Right lobe of liver (tissue), 4 donors: Measurements from ENCODE around the gene ANKRD27.
"Not testable (repeated sequence)": the region's sequence is repeated elsewhere in the genome, so short reads cannot be mapped to it uniquely, and the experiment has no call there.

Source experiments
- CTCF ChIP-seq, 4 donors: fragments of 200-600 bp in 3 of 4; fragments of 450-650 bp in 1 of 4; IDR thresholded peaks; one replicate each; pipeline versions ENCODE4 v1.5.1 to v1.8.0; 2016 to 2022; ENCODE audit warnings: antibody characterized with exemption in 4 of 4, mild to moderate bottlenecking in 2 of 4
- POLR2A ChIP-seq: fragments of 450-650 bp; IDR thresholded peaks from one replicate; pipeline ENCODE4 v1.6.1; 2017; ENCODE audit warnings: antibody characterized with exemption, mild to moderate bottlenecking
- donor health status: DM: no; HTN: no; CAD: no.
- donor health status: DM: no; HTN: no; CAD: no.
- donor health status: DM: no; HTN: yes; CAD: no.

GRCh38 chr19:32656379-32656778, 18.6 kb downstream of the ANKRD27 start:
- TF ChIP-seq POLR2A; CTCF (IDR thresholded peaks at IDR 0.05): not testable (repeated sequence)
